Hepatocyte (in vitro differentiated cells): Measurements from ENCODE around the gene VIPR2.

Experiments
- EZH2 ChIP-seq: fragments of 200-600 bp; sonication (generic); IDR thresholded peaks from 2 replicates; pipeline ENCODE4 v1.6.1; 2016; ENCODE audit warnings: antibody characterized with exemption, mild to moderate bottlenecking, borderline replicate concordance
- EZH2phosphoT487 ChIP-seq: fragments of 200-600 bp; sonication (generic); IDR thresholded peaks from one replicate; pipeline ENCODE4 v1.6.1; 2018; ENCODE audit warnings: antibody characterized with exemption, mild to moderate bottlenecking, low read depth, moderate library complexity; ENCODE audit not compliant: unreplicated experiment, severe bottlenecking
- TF ChIP-seq, protein P1 (sequence below): fragments of 200-600 bp; sonication (generic); IDR thresholded peaks from 2 replicates; pipeline ENCODE4 v1.5.1; 2016; ENCODE audit warnings: antibody characterized with exemption, mild to moderate bottlenecking; ENCODE audit not compliant: poor library complexity

- TF ChIP-seq, protein P1, sequence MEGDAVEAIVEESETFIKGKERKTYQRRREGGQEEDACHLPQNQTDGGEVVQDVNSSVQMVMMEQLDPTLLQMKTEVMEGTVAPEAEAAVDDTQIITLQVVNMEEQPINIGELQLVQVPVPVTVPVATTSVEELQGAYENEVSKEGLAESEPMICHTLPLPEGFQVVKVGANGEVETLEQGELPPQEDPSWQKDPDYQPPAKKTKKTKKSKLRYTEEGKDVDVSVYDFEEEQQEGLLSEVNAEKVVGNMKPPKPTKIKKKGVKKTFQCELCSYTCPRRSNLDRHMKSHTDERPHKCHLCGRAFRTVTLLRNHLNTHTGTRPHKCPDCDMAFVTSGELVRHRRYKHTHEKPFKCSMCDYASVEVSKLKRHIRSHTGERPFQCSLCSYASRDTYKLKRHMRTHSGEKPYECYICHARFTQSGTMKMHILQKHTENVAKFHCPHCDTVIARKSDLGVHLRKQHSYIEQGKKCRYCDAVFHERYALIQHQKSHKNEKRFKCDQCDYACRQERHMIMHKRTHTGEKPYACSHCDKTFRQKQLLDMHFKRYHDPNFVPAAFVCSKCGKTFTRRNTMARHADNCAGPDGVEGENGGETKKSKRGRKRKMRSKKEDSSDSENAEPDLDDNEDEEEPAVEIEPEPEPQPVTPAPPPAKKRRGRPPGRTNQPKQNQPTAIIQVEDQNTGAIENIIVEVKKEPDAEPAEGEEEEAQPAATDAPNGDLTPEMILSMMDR, result no peak
- TF ChIP-seq EZH2phosphoT487, result no peak
- no peak for TF ChIP-seq EZH2
These were observed 16.7 kb downstream of the VIPR2 start for GRCh38 chr7:159127691-159128642.
